Mesendoderm (in vitro differentiated cells): Measurements from ENCODE around the gene SGSH.

Source experiments
- DNase-seq: peaks from one replicate; pipeline ENCODE4 v3.0.0; 2013
- H2AK5ac ChIP-seq: 2 replicates; pipeline ENCODE4 v1.6.1; 2013; ENCODE audit warnings: low read length, inconsistent platforms
- H2BK120ac ChIP-seq: 2 replicates; pipeline ENCODE4 v1.6.1; 2013; ENCODE audit warnings: low read depth, mild to moderate bottlenecking, low read length, moderate library complexity, mixed read lengths
- H2BK15ac ChIP-seq: replicated peaks from 2 replicates; pipeline ENCODE4 v1.6.1; 2013; ENCODE audit warnings: low read depth, mild to moderate bottlenecking, moderate library complexity
- H2BK5ac ChIP-seq: 2 replicates; pipeline ENCODE4 v1.6.1; 2013; ENCODE audit warnings: low read length, inconsistent platforms
- H3K18ac ChIP-seq: 2 replicates; pipeline ENCODE4 v1.6.1; 2013; ENCODE audit warnings: mild to moderate bottlenecking, low read length, mixed read lengths
- H3K23ac ChIP-seq: one replicate; pipeline ENCODE4 v1.6.1; 2013; ENCODE audit warnings: low read length
- H3K27ac ChIP-seq: 2 replicates; pipeline ENCODE4 v1.5.1; 2013; ENCODE audit warnings: low read depth, mild to moderate bottlenecking, inconsistent platforms, low read length, moderate library complexity
- H3K27me3 ChIP-seq: 2 replicates; pipeline ENCODE4 v1.6.1; 2013; ENCODE audit warnings: low read length, control low read depth, mild to moderate bottlenecking, inconsistent platforms; ENCODE audit not compliant: insufficient read depth, poor library complexity
- H3K36me3 ChIP-seq: 2 replicates; pipeline ENCODE4 v1.6.1; 2013; ENCODE audit warnings: low read length, inconsistent platforms; ENCODE audit not compliant: control insufficient read depth, insufficient read depth
- H3K4ac ChIP-seq: one replicate; pipeline ENCODE4 v1.6.1; 2013; ENCODE audit warnings: low read depth, mild to moderate bottlenecking, low read length, moderate library complexity
- H3K4me1 ChIP-seq: 2 replicates; pipeline ENCODE4 v1.6.1; 2013; ENCODE audit warnings: low read depth, low read length, inconsistent platforms; ENCODE audit not compliant: control insufficient read depth
- H3K4me2 ChIP-seq: 2 replicates; pipeline ENCODE4 v1.6.1; 2013; ENCODE audit warnings: low read length
- H3K4me3 ChIP-seq: 2 replicates; pipeline ENCODE4 v1.5.1; 2013; ENCODE audit warnings: mild to moderate bottlenecking, low read length
- H3K56ac ChIP-seq: one replicate; pipeline ENCODE4 v1.6.1; 2013; ENCODE audit warnings: low read length
- H3K79me1 ChIP-seq: 2 replicates; pipeline ENCODE4 v1.6.1; 2013; ENCODE audit warnings: low read length, inconsistent platforms
- H3K79me2 ChIP-seq: 2 replicates; pipeline ENCODE4 v1.6.1; 2013; ENCODE audit warnings: mild to moderate bottlenecking, low read length; ENCODE audit not compliant: control insufficient read depth, insufficient read depth
- H3K9ac ChIP-seq: 2 replicates; pipeline ENCODE4 v1.6.1; 2013; ENCODE audit warnings: low read length, inconsistent platforms
- H4K5ac ChIP-seq: one replicate; pipeline ENCODE4 v1.6.1; 2013; ENCODE audit warnings: low read length
- H4K8ac ChIP-seq: one replicate; pipeline ENCODE4 v1.6.1; 2013; ENCODE audit warnings: low read depth, mild to moderate bottlenecking, control low read depth, low read length, moderate library complexity
- WGBS: extraction: QIAGEN DNeasy Blood & Tissue Kit; methylation state at CpG from one replicate; pipeline ENCODE4 v1.1.7; 2013; ENCODE audit warnings: low lambda C conversion rate, missing lambda C conversion rate; ENCODE audit not compliant: insufficient coverage; ENCODE audit errors: extremely low coverage; 5-methylcytosine and 5-hydroxymethylcytosine counted together

The SGSH gene

DNA sequence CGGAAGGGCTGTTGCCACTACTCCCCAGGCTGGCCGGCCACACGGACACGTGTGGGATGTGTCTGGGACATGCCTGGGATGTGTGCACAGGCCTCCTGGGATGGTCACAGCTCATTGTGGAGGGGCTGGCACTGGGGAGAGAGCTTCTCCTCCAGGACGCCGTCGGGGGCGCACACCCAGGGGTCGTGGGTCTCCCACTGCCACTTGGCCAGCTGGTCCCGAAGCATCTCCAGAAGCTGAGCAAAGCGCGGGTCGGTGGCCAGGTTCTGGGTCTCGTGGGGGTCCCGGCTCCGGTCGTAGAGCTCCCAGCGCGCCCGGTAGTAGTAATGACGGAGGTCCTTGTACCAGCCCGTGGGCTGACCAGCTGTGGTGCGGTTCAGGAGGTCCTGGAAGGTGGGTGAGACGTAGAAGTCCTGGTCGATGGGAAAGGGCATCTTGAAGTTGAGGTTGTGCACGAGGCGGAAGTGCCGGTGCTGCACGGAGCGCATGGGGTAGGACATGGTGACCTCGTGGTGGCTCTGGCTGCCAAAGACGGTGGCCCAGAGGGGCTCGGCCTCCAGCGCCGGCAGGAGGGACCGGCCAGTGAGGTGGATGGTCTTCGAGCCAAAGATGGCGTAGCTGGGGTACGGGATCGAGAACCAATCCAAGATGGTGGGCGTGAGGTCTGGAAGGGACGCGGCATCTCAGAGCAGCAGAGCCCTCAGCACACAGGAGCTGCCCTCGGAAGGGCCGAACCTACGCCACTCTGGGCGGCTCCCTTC lies 9.6 kb downstream of the SGSH start:
- H2AK5ac ChIP-seq = no peak overlapping the region
- no peak overlapping the region for H3K4me2 ChIP-seq
- no peak overlapping the region for H3K9ac ChIP-seq
- WGBS = no CpG with 5 or more reads among the region's 47 CpGs
- H3K4me1 ChIP-seq = no peaks in the 10 kb centered on the region
- H3K4me3 ChIP-seq = no peak overlapping the region
- no peak overlapping the region for H2BK120ac ChIP-seq
- H3K56ac ChIP-seq = no peak overlapping the region
- no peak overlapping the region for H3K4ac ChIP-seq
- H2BK15ac ChIP-seq = no peak overlapping the region
- H3K27ac ChIP-seq = no peak overlapping the region
- no peak overlapping the region for H4K8ac ChIP-seq
- H3K27me3 ChIP-seq = no peaks in the 10 kb centered on the region
- H4K5ac ChIP-seq = no peak overlapping the region
- H2BK5ac ChIP-seq = no peak overlapping the region
- H3K79me2 ChIP-seq = no peaks in the 10 kb centered on the region
- H3K79me1 ChIP-seq = no peaks in the 10 kb centered on the region
- no peaks in the 10 kb centered on the region for H3K36me3 ChIP-seq
- no peak overlapping the region for H3K23ac ChIP-seq
- no peak for DNase-seq
- no peak overlapping the region for H3K18ac ChIP-seq

DNA sequence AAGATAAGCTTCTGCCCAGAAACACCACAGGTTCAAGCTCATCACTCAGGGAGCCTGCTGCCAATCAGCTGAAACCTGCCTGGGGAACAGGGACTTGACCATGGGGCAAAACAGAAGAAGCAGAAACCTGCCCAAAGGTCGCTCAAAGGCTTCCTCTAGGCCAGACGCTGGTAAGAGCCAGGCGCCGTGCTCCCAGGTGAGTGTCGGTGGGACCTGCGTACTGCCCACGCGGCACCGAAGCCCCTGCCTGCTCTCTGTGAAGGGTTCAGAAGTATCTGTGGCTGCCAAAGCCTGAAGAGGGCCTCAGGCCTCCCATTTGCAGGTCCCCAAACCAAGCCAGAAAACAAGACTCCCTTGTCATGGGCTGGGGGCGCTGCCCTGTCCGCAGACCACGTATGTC lies 10.4 kb downstream of the SGSH start:
- no CpG with 5 or more reads among the region's 12 CpGs for WGBS

DNA sequence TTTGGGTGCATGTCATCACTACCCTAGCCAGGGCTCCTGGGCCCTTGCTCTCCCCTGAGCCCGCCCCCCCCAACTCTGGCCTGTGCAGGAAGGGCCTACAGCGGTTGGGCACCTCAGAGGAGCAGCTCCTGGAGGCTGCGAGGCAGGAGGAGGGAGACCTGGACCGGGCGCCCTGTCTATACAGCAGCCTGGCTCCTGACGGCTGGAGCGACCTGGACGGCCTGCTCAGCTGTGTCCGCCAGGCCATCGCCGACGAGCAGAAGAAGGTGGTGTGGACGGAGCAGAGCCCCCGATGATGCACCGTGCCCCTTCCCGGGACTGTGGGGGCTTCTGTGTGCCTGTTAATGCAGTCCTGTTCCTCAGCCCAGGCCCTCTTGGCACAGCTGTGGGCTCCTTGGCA lies 12.1 kb downstream of the SGSH start:
- Histone ChIP-seq H3K36me3 (no peaks in the 10 kb centered on the region), H3K23ac (no peak overlapping the region), H2BK120ac (no peak overlapping the region), H3K56ac (no peak overlapping the region), H3K27ac (no peak overlapping the region), H2BK15ac (no peak overlapping the region), H2AK5ac (no peak overlapping the region), H3K4me2 (no peak overlapping the region), H2BK5ac (no peak overlapping the region), H3K4ac (no peak overlapping the region), H3K27me3 (no peaks in the 10 kb centered on the region), H3K79me2 (no peaks in the 10 kb centered on the region), H4K8ac (no peak overlapping the region), H3K4me1 (no peaks in the 10 kb centered on the region), H3K18ac (no peak overlapping the region), H3K79me1 (no peaks in the 10 kb centered on the region), H3K9ac (no peak overlapping the region), H3K4me3 (no peak overlapping the region), H4K5ac (no peak overlapping the region)
- no CpG with 5 or more reads among the region's 16 CpGs for WGBS
- no peak for DNase-seq

More for the DNA sequence above, 10.4 kb downstream of the SGSH start:
- H3K79me1 ChIP-seq = no peaks in the 10 kb centered on the region
- no peak overlapping the region for H3K56ac ChIP-seq
- no peaks in the 10 kb centered on the region for H3K79me2 ChIP-seq
- H3K4me2 ChIP-seq = no peak overlapping the region
- no peak overlapping the region for H3K18ac ChIP-seq
- H3K9ac ChIP-seq = no peak overlapping the region
- no peak overlapping the region for H2BK5ac ChIP-seq
- H2BK120ac ChIP-seq = no peak overlapping the region
- H3K23ac ChIP-seq = no peak overlapping the region
- H3K4me1 ChIP-seq = no peaks in the 10 kb centered on the region
- no peak for DNase-seq
- no peak overlapping the region for H2BK15ac ChIP-seq
- no peak overlapping the region for H2AK5ac ChIP-seq
- H3K36me3 ChIP-seq = no peaks in the 10 kb centered on the region
- H3K4ac ChIP-seq = no peak overlapping the region
- H3K4me3 ChIP-seq = no peak overlapping the region
- no peak overlapping the region for H4K8ac ChIP-seq
- H3K27ac ChIP-seq = no peak overlapping the region
- H4K5ac ChIP-seq = no peak overlapping the region
- H3K27me3 ChIP-seq = no peaks in the 10 kb centered on the region

DNA sequence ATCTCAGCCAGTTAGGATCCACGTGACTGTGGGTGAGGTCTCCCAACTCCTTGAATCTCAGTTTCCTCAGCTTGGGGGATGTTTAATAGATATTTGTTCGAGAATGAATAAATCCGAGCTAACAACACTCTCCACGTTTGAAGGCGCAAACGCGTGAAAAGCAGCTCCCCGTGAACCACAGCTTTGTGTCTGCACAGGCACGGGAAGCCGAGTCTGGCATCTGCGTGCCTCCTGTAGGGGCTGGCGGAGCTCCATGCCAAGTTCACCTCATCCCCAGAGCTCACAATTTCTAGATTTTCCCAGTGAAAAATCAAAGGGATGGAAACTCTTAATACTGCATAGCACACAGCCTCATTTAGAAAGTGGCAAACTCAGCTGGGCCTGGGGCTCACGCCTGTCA lies 14.3 kb downstream of the SGSH start:
- no peak overlapping the region for H3K56ac ChIP-seq
- no peak overlapping the region for H3K18ac ChIP-seq

DNA sequence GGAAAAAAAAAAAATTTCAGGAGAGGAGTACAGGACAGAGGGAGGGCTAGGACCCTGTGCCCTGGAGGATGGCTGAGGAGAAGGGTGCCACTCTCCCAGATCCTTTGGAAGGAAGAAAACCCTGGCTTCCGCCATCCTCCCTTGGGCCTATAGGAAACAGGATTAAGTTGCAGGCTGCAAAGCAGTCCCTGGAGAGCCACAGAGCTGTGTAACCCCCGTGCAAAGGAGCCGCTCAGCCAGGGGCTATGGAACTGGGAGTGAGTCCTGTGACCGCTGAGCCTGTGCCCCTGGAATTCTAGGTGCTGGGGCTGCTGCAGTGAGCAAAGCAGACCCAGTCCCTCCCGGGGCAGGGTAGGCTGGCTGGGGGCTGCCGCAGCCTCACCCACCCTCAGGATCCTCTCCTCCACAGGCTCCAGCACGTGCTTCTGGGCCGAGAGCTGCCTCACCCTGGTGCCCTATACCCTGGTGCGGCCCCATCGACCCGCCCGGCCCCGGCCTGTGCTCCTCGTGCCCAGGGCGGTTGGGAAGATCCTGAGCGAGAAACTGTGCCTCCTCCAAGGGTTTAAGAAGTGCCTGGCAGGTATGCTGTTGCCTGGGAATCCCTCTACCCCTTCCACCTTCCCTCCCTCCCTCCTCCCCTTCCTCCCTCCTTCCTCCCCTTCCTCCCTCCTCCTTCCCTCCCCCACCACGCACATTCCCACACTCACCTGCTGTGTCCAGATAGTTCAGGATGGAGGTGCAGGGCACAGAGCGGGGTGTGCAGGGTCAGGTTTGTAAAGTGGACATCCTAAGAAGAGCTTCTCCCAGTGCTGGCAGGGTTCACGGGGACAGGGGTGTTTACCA lies 15.3 kb downstream of the SGSH start:
- no peak overlapping the region for H2AK5ac ChIP-seq
- H3K56ac ChIP-seq = no peak overlapping the region
- H3K4me2 ChIP-seq = no peak overlapping the region
- no peak overlapping the region for H2BK120ac ChIP-seq
- H3K27me3 ChIP-seq = no peaks in the 10 kb centered on the region
- no peaks in the 10 kb centered on the region for H3K4me1 ChIP-seq
- H3K9ac ChIP-seq = no peak overlapping the region
- no peak overlapping the region for H2BK5ac ChIP-seq
- no peak overlapping the region for H3K4ac ChIP-seq
- H3K79me1 ChIP-seq = no peaks in the 10 kb centered on the region
- no peak for DNase-seq
- H4K8ac ChIP-seq = no peak overlapping the region
- no peaks in the 10 kb centered on the region for H3K36me3 ChIP-seq
- H3K18ac ChIP-seq = no peak overlapping the region
- no peak overlapping the region for H3K4me3 ChIP-seq
- H4K5ac ChIP-seq = no peak overlapping the region
- no peak overlapping the region for H3K27ac ChIP-seq
- no peak overlapping the region for H2BK15ac ChIP-seq
- no peak overlapping the region for H3K23ac ChIP-seq
- no peaks in the 10 kb centered on the region for H3K79me2 ChIP-seq
- no CpG with 5 or more reads among the region's 19 CpGs for WGBS

More for the DNA sequence above, 14.3 kb downstream of the SGSH start:
- H3K4ac ChIP-seq = no peak overlapping the region
- no peak overlapping the region for H4K8ac ChIP-seq
- H2BK120ac ChIP-seq = no peak overlapping the region
- no CpG with 5 or more reads among the region's 13 CpGs for WGBS
- no peaks in the 10 kb centered on the region for H3K79me2 ChIP-seq
- H3K4me3 ChIP-seq = no peak overlapping the region
- H3K79me1 ChIP-seq = no peaks in the 10 kb centered on the region
- H2AK5ac ChIP-seq = no peak overlapping the region
- H3K4me2 ChIP-seq = no peak overlapping the region
- no peak overlapping the region for H4K5ac ChIP-seq
- no peak overlapping the region for H3K9ac ChIP-seq
- no peaks in the 10 kb centered on the region for H3K4me1 ChIP-seq
- no peak overlapping the region for H2BK5ac ChIP-seq
- no peak overlapping the region for H3K27ac ChIP-seq
- H2BK15ac ChIP-seq = no peak overlapping the region
- no peak overlapping the region for H3K23ac ChIP-seq
- H3K36me3 ChIP-seq = no peaks in the 10 kb centered on the region
- DNase-seq = no peak
- H3K27me3 ChIP-seq = no peaks in the 10 kb centered on the region
